CD4-positive, CD25-positive, alpha-beta regulatory T cell (primary cell): ENCODE measurements around the gene RBM44. TPM values are rescaled to one million over a fixed set of nuclear protein-coding genes. Genes with fewer than 3 reads are reported as not detected.

Experiments used
- ATAC-seq, 2 donors: fragments of 150-1000 bp; cut with Tn5 transposase; one replicate each; pipeline ENCODE4 v1.10.0; 2021; ENCODE audit warnings: low read depth in 2 of 2, moderate number of reproducible peaks in 2 of 2, moderate library complexity in 1 of 2
- DNase-seq, 3 donors: peaks; one replicate each; pipeline versions ENCODE4 v3.0.0 to v3.0.0-alpha.2; 2012 to 2022; ENCODE audit warnings: mixed read lengths in 1 of 3
- H3K27ac ChIP-seq: one replicate; pipeline ENCODE4 v1.7.0; 2013; ENCODE audit warnings: mild to moderate bottlenecking, low read length; ENCODE audit not compliant: insufficient read depth, poor library complexity, severe bottlenecking
- H3K27me3 ChIP-seq: one replicate; pipeline ENCODE4 v1.7.0; 2013; ENCODE audit warnings: low read length; ENCODE audit not compliant: control insufficient read depth, insufficient read depth
- H3K36me3 ChIP-seq: one replicate; pipeline ENCODE4 v1.7.0; 2013; ENCODE audit warnings: mild to moderate bottlenecking, low read length, moderate library complexity; ENCODE audit not compliant: control insufficient read depth, insufficient read depth
- H3K4me1 ChIP-seq: 2 replicates; pipeline ENCODE4 v1.7.0; 2013; ENCODE audit warnings: mild to moderate bottlenecking, low read length; ENCODE audit not compliant: insufficient read depth, control insufficient read depth, poor library complexity, severe bottlenecking
- H3K4me3 ChIP-seq: one replicate; pipeline ENCODE4 v1.7.0; 2013; ENCODE audit warnings: low read depth, mild to moderate bottlenecking, low read length, moderate library complexity
- H3K9me3 ChIP-seq, 2 experiments: 1 replicate in 1 of 2; 2 replicates in 1 of 2; pipeline ENCODE4 v1.7.0; 2013; ENCODE audit warnings: low read length in 2 of 2, mild to moderate bottlenecking in 1 of 2, moderate library complexity in 1 of 2; ENCODE audit not compliant: control insufficient read depth in 2 of 2
- H3K27ac Mint-ChIP-seq, 3 donors: one replicate each; pipeline ENCODE4 v1.8.0; 2020 to 2022; ENCODE audit warnings: mild to moderate bottlenecking in 3 of 3, mixed read lengths in 3 of 3, moderate library complexity in 2 of 3
- H3K27me3 Mint-ChIP-seq: one replicate; pipeline ENCODE4 v1.8.0; 2022; ENCODE audit warnings: mild to moderate bottlenecking, mixed read lengths
- H3K36me3 Mint-ChIP-seq: one replicate; pipeline ENCODE4 v1.8.0; 2020; ENCODE audit warnings: mixed read lengths
- H3K4me1 Mint-ChIP-seq, 4 donors: one replicate each; pipeline ENCODE4 v1.8.0; 2020 to 2022; ENCODE audit warnings: mixed read lengths in 4 of 4, mild to moderate bottlenecking in 1 of 4
- H3K4me3 Mint-ChIP-seq, 4 donors: one replicate each; pipeline ENCODE4 v1.8.0; 2020 to 2022; ENCODE audit warnings: mild to moderate bottlenecking in 4 of 4, mixed read lengths in 4 of 4, moderate library complexity in 3 of 4
- H3K9me3 Mint-ChIP-seq, 7 donors: one replicate each; pipeline ENCODE4 v1.8.0; 2020 to 2022; ENCODE audit warnings: mixed read lengths in 7 of 7, mild to moderate bottlenecking in 3 of 7, moderate library complexity in 2 of 7
- polyA plus RNA-seq, 4 donors: library from polyadenylated mRNA; unstranded; fragments of 300-500 nt; fragmentation: Illumina TruSeq; gene quantifications; one replicate each; pipeline ENCODE4 v1.2.3, GENCODE V29; 2021
- total RNA-seq: library from RNA; stranded (reverse); gene quantifications from one replicate; pipeline ENCODE4 v1.2.3, GENCODE V29; 2022

Gene RBM44
- total and polyA plus RNA-seq, 5 donors from 2014 or later, result 0.21 to 4.5 (median 0.28) TPM; not detected in 2

GRCh38 chr2:237875256-237876060 is 76.9 kb downstream of the RBM44 start:
- no peaks in the 10 kb centered on the region for H3K9me3 ChIP-seq
- Mint-ChIP-seq H3K27me3 (peaks cover 20% of the 10 kb centered on the region), H3K36me3 (no peaks in the 10 kb centered on the region), H3K4me1 (peaks cover 0 to 7% (median under 1%) of the 10 kb centered on the region in 4 donors), H3K4me3 (peak overlapping the region in 1 of 4 donors; percentile 51), H3K9me3 (no peaks in the 10 kb centered on the region), H3K27ac (no peak overlapping the region)
- no peak for ATAC-seq
- DNase-seq, result no peak
- H3K4me3 ChIP-seq, result no peak overlapping the region
- no peak overlapping the region for H3K27ac ChIP-seq
- no peaks in the 10 kb centered on the region for H3K36me3 ChIP-seq
- no peaks in the 10 kb centered on the region for H3K4me1 ChIP-seq
- H3K27me3 ChIP-seq, result no peaks in the 10 kb centered on the region

GRCh38 chr2:237876061-237876526 is 77.5 kb downstream of the RBM44 start:
- no peak overlapping the region for H3K27ac Mint-ChIP-seq
- Histone ChIP-seq H3K36me3 (no peaks in the 10 kb centered on the region), H3K27ac (no peak overlapping the region), H3K9me3 (no peaks in the 10 kb centered on the region), H3K4me3 (no peak overlapping the region), H3K27me3 (no peaks in the 10 kb centered on the region), H3K4me1 (no peaks in the 10 kb centered on the region)
- no peaks in the 10 kb centered on the region for H3K36me3 Mint-ChIP-seq
- H3K4me1 Mint-ChIP-seq, result peaks cover 0 to 7% (median under 1%) of the 10 kb centered on the region in 4 donors
- no peaks in the 10 kb centered on the region for H3K9me3 Mint-ChIP-seq
- ATAC-seq, result no peak
- H3K4me3 Mint-ChIP-seq, result no peak overlapping the region
- H3K27me3 Mint-ChIP-seq, result peaks cover 14% of the 10 kb centered on the region
- DNase-seq, result no peak

GRCh38 chr2:237876532-237876931 is 78.0 kb downstream of the RBM44 start:
- Mint-ChIP-seq H3K4me3 (no peak overlapping the region), H3K9me3 (no peaks in the 10 kb centered on the region), H3K27ac (no peak overlapping the region), H3K4me1 (peaks cover 0 to 7% (median under 1%) of the 10 kb centered on the region in 4 donors), H3K27me3 (peaks cover 11% of the 10 kb centered on the region), H3K36me3 (no peaks in the 10 kb centered on the region)
- DNase-seq (no peak), ATAC-seq (no peak)
- Histone ChIP-seq H3K27me3 (no peaks in the 10 kb centered on the region), H3K4me3 (no peak overlapping the region), H3K4me1 (no peaks in the 10 kb centered on the region), H3K27ac (no peak overlapping the region), H3K9me3 (no peaks in the 10 kb centered on the region), H3K36me3 (no peaks in the 10 kb centered on the region)

GRCh38 chr2:237876951-237877491 is 78.4 kb downstream of the RBM44 start:
- ATAC-seq (no peak), DNase-seq (no peak)
- Mint-ChIP-seq H3K36me3 (no peaks in the 10 kb centered on the region), H3K27me3 (peaks cover 8% of the 10 kb centered on the region), H3K9me3 (no peaks in the 10 kb centered on the region), H3K4me1 (peaks cover 0 to 7% (median 0%) of the 10 kb centered on the region in 4 donors), H3K4me3 (no peak overlapping the region), H3K27ac (no peak overlapping the region)
- Histone ChIP-seq H3K27me3 (no peaks in the 10 kb centered on the region), H3K4me3 (no peak overlapping the region), H3K4me1 (no peaks in the 10 kb centered on the region), H3K9me3 (no peaks in the 10 kb centered on the region), H3K27ac (no peak overlapping the region), H3K36me3 (no peaks in the 10 kb centered on the region)

- H3K9me3 Mint-ChIP-seq, result no peaks in the 10 kb centered on the region
- Histone ChIP-seq H3K4me3 (no peak overlapping the region), H3K36me3 (no peaks in the 10 kb centered on the region), H3K27me3 (no peaks in the 10 kb centered on the region), H3K27ac (no peak overlapping the region), H3K9me3 (no peaks in the 10 kb centered on the region), H3K4me1 (no peaks in the 10 kb centered on the region)
- no peak overlapping the region for H3K4me3 Mint-ChIP-seq
- H3K27ac Mint-ChIP-seq, result no peak overlapping the region
- ATAC-seq (no peak), DNase-seq (no peak)
- H3K36me3 Mint-ChIP-seq, result no peaks in the 10 kb centered on the region
- peaks cover 8% of the 10 kb centered on the region for H3K27me3 Mint-ChIP-seq
- H3K4me1 Mint-ChIP-seq, result peaks cover 0 to 7% (median 0%) of the 10 kb centered on the region in 4 donors
These were observed 79.2 kb downstream of the RBM44 start for GRCh38 chr2:237877576-237878307.

GRCh38 chr2:237878321-237879057 is 79.9 kb downstream of the RBM44 start:
- H3K4me3 Mint-ChIP-seq, result no peak overlapping the region
- no peak for ATAC-seq

GRCh38 chr2:237879058-237879430 is 80.5 kb downstream of the RBM44 start:
- Histone ChIP-seq H3K36me3 (no peaks in the 10 kb centered on the region), H3K27me3 (no peaks in the 10 kb centered on the region), H3K27ac (no peak overlapping the region), H3K9me3 (no peaks in the 10 kb centered on the region), H3K4me3 (no peak overlapping the region), H3K4me1 (no peaks in the 10 kb centered on the region)
- peaks cover 4% of the 10 kb centered on the region for H3K27me3 Mint-ChIP-seq
- DNase-seq, result no peak
- ATAC-seq, result no peak
- H3K9me3 Mint-ChIP-seq, result no peaks in the 10 kb centered on the region
- no peaks in the 10 kb centered on the region for H3K36me3 Mint-ChIP-seq
- no peaks in the 10 kb centered on the region for H3K4me1 Mint-ChIP-seq
- peak overlapping the region in 1 of 3 donors; percentile 53 for H3K27ac Mint-ChIP-seq
- no peak overlapping the region for H3K4me3 Mint-ChIP-seq

More at GRCh38 chr2:237878321-237879057, 79.9 kb downstream of the RBM44 start:
- Histone ChIP-seq H3K9me3 (no peaks in the 10 kb centered on the region), H3K4me3 (no peak overlapping the region), H3K4me1 (no peaks in the 10 kb centered on the region), H3K27me3 (no peaks in the 10 kb centered on the region), H3K36me3 (no peaks in the 10 kb centered on the region), H3K27ac (no peak overlapping the region)
- Mint-ChIP-seq H3K27me3 (peaks cover 6% of the 10 kb centered on the region), H3K9me3 (no peaks in the 10 kb centered on the region), H3K4me1 (peaks cover 0 to 4% (median 0%) of the 10 kb centered on the region in 4 donors), H3K36me3 (no peaks in the 10 kb centered on the region), H3K27ac (no peak overlapping the region)
- no peak for DNase-seq
